Glomerular visceral epithelial cell (primary cell): ENCODE data around the gene FASN.

Source experiments
- DNase-seq: peaks from one replicate; pipeline ENCODE4 v3.0.0-alpha.2; 2016; ENCODE audit errors: extremely low spot score

The FASN gene

DNA sequence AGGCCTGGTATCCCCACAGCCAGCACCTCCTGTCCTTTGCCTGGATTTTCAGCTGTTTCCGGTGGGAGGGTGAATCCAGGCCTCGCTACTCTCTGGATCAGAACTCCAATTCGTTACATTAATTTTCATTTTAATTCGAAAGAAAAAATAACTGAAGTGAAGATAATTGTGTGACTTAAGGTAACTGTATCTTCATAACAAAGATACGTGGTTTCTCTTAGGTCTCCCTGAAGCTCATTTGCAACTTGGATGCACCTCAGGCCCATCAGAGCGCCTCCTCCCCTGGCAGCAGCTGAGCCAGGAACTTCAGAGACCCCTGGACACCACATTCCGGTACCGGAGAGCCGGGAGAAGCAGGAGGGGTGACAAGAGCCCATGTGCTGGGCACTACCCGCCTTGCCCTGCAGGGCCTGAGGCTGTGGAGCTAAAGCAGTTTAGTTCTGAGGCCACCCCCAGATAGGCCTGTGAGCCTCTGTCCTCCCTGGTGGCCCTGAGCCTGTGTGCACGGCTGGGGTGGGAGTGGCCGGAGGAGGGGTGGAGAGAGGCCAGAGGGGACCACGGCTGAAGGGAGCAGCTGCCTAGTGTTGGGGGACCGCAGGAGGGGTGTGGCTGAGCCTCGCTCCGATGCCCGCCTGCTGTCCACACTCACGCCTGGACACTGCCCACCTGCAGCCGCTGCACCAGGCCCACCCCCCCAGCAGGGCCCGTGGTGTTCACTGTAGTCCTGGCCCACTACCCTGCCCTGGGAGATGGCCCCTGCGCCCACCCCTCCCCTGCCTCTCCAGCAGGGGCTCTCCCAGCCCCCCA is 21.0 kb downstream of the FASN start:
- no peak for DNase-seq

DNA sequence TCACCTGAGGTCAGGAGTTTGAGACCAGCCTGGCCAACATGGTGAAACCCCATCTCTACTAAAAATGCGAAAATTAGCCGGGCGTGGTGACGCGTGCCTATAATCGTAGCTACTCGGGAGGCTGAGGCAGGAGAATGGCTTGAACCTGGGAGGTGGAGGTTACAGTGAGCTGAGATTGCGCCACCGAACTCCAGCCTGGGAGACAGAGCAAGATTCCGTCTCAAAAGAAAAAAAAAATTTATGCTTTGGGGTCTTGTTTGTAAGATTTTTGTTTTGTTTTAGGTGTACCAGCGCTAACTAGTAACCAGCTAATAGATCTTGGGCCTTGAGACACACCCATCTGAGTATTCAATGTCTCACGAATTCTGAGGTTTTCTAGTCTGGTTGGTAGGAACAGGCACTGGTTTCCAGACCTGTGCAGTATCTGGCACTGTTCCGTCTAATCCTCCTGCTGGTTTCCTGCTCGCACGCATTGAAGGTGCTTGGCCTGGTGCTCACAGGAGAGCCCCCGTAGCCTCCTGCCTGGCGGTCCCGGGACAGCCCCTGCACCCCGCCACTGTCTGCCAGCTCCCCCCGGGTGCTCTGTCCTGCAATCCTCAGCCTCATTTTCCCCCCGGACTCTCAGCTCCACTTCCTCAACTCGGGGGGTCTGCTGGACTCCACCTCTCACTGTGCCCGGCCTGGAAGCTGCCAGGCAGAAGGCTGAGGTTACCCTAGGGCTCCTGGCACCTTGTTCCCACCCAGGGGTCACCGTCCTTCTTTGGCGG is 21.8 kb downstream of the FASN start:
- no peak for DNase-seq

DNA sequence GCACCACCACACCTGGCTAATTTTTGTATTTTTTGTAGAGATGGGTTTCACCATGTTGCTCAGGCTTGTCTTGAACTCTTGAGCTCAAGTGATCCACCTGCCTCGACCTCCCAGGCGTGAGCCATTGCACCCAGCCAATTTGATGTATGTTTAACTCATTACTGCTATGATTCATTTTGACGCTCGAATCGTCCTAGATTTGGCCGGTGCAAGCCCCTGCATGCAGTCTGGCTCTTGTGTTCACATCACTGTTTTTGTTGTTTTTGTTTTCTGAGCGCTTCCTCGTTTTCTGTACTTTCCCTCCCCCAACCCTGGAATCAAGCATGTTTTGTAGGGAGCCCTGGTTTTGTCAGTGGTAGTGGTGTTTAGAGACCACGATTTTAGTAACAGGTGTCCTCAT is 24.6 kb downstream of the FASN start:
- DNase-seq = no peak

DNA sequence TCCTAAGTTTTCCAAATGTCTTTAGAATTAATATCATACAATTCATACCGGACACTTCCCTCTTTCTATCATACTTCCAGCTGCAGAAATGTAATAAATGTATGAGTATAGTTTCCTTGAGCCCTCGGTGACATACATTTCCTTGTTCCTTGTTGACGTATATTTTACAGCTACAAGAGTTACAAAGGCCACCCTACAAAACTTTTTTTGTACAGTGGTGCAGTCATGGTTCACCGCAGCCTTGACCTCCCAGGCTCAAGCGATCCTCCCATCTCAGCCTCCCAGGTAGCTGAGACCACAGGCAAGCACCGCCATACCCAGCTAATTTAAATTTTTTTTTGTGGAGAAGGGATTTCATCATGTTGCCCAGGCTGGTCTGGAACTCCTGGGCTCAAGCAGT is 25.2 kb downstream of the FASN start:
- no peak for DNase-seq

DNA sequence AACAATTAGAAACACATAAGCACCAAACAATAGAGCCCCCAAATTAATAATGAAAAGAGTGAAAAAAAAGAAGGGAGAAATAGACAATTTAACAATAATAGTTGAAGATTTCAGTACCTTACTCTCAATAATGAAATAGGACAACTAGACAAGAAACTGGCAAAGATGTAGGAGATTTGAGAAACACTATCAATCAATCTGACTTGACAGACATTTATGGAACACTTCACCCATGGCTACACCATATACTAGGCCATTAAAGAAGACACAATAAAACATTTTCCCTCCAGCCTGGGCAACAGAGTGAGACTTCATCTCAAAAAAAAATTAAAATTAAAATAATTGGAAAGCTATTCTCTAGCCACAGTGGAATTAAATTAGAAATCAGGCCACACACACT is 27.4 kb downstream of the FASN start:
- DNase-seq = no peak

DNA sequence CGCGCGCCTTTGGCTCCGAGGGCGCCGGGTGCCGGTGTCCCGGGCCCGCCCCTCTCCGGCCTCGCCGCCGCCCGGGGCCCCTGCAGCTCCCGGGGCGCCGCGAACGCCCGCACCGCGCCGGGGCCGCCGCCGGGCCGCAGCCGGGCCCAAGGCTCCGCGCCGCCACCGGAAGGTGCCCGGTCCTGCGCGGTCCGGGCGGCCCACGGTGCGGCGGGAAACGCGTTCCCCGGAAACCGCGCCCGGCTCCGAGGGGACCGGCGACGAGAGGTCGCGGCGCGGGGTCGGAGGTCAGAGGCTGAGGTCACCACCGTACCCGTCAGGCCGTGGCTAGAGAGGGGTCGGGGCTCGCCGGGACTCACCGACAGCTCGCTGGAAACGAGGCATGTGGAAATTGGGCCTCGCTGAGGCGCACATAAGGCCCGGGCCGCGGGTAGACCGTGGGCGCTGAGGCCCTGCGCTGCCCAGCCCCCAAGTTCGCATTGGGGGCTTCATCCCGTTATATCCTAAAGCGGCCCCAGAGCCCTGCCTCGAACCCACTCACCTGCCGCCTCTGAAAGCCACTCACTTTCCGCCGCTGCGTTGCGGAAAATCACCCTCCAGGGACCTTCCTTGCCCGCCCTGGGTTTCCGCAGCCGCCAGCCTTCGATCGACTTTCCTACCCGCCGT is 32.3 kb downstream of the FASN start, which contains the start of gene DUS1L:
Gene DUS1L (minus strand): TSS at position 167 of the 666 bp plus-strand sequence. CDS start 745 bp downstream, outside the sequence.
- peak; percentile 52 for DNase-seq

DNA sequence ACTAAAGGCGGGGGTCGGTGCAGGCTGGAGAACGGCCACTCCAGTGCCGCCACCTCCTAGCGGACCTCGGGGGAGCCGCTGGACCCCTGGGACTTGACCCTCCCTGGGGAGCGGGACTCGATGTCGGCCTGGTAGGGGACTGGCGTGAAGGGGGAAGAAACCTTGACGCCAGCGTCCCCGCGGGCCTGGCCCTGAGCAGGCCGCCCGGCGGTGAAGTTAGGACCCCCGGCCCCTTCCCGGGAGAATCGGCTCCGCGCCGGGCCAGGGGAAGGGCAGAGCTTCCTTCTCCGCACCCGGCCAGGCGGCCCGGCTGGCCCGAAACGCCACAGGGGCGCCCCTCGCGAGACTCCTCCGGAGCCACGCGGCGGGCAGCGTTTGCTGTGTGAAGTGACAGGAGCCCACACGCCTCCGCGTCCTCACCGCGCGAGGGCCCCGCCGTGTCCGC is 32.8 kb downstream of the FASN start:
- no peak for DNase-seq

DNA sequence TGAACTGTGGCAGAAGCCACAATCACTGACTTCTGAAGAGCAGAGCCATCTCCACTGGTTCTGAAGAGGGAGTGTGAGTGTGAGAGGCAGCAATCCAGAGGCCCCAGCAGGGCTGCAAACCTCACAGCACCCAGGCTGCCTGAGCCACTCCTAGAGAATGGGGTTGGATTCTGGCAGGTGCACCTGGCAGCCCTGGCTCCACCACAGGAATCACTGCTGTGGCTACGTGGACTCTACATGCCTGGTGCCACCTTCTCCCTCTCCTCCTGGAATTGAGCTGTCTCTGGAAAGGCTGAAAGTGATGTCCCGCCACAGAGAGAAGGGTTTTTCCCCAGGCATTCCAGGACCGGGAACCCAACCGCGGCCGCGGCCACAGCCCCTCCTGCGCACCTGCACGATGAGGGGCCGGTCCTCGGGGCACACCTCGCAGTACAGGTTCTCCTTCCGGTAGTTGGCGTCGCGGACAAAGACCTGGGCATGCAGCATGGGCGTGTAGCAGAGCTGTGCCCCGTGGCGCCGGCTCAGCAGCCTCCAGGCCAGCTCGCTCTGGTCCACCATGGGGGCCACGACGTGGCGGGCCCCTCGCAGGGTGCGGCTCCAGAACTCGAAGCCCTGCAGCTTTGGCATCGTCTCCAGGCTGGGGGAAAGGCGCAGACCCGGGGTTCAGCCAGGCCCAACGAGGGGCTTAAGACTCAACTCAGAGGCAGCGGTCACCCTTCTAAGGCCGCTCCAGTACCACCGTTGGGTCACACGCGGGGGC is 33.4 kb downstream of the FASN start:
- peak; percentile 46 for DNase-seq

DNA sequence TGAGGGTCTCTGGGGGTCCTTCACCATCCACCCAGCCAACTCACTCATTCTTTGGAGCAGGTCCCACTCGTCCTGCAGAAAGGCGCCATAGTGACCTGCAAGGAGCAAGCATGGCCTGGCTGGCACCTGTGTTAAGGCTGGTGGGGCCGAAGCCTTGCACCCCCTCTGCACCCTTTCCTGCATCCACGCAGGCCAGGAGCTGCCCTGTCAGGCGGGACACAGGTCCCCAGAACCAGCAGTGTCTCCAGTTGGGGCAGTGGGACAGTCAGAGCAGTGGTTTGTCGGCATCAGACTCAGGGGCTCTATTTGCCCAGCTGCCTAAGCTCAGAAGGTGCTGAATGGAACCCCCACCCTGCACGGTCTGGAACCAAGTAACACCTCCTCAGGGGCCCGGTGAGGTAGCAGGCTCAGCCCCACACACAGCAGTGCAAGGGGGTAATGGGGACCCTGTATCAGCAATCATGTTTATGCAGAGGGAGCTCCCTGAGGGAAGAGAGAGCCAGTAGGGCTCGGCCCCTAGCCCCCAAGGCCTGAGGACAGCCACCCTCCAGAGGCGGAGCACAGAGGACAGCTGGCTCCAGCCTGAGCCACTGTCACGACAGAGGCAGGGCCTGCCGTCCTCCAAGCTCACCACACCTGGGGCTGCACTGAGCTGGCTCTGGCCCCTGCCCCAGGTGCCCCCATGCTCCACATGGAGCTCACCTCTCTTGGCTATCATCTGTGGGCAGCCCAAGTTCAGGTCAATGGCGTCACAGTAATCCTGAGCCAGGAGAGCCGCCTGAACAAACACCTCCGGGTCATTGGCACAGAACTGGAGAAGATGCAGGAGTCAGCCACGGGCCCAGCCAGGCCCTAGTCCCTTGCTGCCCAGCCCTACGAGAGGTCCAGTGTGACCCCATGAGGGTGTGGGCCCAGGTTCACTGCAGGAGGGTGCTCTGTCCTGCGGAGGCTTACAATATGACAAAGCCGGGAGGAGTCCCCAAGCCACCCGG is 34.3 kb downstream of the FASN start:
- no peak for DNase-seq

DNA sequence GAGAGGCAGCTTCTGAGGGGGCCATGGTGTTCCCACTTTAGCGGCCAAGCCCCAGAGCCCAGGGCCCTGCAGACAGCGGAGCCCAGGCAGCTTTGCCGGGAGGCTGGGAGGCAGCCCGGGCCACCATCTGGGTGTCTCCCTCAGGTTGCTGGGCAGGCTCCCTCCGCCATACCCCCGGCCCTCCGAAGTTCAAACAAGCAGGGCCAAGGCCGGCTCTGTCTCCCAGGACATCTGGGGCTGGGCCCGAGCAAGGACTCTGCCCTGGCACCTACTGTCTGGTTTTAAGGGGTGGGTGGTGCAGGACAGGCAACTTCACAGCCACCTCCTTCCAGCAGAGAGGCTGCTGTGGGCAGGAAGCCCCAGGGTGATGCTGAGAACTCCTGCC is 35.1 kb downstream of the FASN start:
- DNase-seq = no peak

DNA sequence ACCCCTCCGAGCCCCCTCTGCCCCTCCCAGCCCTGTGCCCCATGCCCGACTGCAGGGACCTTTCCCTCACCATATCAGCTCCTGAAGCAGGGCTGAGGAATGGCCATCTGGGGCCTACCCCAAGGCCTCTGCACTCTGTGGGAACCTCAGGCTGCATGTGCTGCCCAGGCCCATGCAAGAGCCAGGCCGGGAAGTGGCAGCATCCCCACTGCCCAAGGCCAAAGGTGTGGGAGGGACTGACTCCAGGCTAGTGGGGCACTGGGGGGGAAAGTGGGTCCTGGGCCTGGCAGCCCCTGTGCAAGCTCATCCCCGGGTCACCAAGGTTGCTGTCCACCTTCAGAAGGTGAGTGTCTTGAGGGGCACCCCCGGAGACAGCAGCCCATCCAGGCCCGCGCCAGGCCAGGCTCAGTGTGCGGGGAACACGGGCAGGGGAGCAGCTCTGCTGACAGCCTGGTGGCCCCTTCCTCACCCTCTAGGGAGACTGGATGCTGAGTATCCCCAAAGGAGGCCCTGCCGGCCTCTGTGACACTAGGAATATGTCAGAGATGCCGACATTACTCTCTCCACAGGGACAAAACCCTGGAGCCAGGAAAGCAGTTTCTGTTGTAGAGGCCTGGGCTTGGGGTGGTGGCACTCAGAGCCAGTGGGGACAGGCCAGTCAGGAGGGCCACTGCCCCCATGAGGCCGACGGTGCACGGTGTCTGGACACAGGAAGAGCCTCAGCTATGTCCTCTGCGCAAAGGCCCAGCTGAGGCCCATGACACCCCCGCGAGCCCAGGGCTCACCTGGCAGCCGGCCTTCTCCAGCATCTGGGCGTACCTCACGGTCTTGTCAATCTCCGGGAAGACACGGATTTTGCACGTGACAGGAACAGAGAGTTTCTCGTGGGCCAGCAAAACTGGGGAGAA is 35.7 kb downstream of the FASN start:
- DNase-seq = no peak

DNA sequence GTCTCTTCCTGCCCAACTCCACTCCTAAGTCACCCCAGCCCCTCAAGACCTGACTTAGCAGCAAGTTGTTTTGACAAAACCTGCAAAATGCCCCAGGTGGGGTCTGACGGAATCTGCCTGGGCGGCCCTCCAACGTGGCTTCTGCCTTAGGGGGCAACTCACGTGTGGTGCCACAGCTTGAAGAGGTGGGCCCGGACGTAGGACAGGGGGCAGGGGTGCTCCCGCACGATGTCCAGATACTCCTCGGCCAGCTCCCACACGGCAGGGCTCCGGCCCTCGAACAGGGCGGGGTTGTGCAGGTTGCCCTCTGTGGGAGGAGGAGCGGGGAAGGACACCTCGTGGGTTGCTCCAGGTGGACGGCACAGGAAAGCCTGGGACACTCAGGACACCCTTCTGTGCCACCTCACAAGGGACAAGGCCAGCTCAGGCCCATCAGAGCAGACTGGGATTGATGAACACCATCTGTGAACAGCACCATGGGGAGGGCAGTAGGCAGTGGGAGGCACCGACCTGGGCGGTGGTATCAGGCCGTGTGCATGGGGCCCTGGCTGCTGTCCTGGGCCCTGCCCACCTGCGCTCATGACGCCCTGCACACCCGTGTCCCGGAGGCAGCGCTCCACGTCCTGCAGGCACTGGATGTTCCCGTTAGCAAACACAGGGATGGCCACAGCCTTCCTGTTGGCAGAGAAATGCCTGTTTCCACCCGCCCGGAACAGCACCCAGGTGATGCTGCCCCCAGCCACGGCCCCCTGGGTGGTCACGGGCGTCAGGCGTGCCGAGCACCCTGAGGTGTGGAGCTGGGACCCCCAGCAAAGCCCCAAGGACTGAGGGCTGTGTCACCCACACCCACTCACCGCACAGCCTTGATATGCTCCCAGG is 36.8 kb downstream of the FASN start:
- DNase-seq = no peak

DNA sequence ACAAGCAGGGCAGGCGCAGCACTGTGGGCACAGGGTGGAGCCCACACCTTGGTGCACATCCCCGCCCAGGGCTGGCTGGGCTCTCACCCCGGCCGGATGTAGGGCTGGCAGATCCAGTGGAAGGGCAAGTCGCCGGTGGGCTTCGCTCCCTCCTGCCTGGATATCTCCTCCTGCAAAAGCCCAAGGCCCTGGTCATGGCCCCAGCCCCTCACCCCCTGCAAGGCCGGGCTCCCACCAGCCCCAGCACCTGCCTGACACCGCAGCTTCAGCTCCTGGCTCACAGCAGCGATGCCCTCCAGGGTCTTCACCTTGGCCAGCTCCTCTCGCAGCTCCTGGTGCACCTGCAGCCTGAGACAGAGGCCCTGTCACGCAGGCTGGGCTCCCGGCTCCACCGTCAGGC is 37.4 kb downstream of the FASN start:
- DNase-seq = no peak

DNA sequence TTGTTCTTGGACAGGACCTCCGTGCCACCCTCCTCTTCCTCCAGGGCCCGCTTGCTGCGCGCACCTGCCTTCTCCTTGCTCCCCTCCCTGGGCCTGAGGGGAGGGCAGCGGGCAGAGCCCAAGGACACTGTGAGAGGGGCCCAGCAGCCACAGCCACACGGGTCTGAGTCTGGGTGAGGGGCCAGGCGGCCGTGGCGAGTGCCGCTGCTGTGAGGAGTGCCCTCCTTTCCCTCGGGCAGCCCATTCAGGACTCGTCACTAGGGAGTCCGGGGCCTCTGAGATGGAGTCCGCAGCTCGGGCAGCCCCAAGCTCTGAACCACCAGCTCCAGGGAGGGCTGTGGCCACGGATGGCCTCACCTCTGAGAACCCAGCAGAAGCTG is 38.0 kb downstream of the FASN start:
- no peak for DNase-seq

DNA sequence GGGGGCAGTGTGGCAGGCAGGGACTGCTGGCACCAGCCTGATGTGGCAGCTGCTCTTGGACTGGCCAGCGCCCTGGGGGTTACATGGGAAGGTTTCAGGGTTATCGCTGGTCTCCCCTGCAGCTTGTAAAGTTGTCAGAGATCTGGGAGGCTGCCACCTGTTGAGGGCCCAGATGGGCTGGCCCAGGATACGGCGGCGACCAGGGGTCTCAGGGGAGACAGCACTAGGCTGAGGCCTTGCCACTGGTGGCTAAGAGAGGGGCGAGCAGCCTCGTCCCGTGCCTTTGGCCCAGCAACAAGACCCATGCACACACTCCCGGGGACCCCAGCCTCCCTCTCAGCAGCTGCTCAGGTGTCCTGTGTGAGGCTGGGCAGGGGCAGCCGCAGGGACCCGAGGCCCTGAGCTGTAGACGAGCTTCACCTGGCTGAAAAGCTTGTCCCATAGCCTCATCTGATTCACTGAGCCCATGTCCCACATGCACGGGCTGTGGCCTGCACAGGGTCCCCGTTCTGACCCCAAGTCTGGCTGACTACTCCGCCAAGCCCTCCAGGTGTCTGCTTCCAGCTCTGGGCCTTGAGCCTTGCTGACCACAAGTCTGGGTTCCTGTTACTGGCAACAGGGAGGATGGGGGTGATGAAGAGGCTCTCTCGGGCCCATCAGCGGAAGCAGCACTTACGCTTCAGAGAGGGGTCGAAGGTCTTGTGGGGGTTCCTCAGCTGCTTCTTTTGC is 38.6 kb downstream of the FASN start:
- no peak for DNase-seq

DNA sequence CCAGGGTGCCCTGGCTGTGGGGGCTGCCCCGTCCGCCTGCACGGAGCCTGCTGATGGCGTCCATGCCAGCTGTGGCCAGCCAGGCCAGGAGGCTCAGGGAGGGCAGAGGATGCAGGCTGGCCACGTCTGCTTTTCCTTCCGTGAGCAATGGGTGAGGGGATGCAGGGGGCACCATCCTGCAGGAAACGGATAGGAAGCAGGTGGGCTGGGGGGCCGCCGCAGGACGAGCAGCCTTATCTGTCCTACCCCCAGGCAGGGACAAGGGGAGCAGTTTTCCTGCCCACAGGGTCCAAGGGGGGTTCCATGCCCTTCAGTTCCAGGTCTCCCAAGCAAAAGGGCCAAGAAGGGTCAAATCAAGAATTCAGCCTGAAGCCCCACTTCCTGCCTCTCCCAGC is 39.2 kb downstream of the FASN start:
- DNase-seq = no peak

DNA sequence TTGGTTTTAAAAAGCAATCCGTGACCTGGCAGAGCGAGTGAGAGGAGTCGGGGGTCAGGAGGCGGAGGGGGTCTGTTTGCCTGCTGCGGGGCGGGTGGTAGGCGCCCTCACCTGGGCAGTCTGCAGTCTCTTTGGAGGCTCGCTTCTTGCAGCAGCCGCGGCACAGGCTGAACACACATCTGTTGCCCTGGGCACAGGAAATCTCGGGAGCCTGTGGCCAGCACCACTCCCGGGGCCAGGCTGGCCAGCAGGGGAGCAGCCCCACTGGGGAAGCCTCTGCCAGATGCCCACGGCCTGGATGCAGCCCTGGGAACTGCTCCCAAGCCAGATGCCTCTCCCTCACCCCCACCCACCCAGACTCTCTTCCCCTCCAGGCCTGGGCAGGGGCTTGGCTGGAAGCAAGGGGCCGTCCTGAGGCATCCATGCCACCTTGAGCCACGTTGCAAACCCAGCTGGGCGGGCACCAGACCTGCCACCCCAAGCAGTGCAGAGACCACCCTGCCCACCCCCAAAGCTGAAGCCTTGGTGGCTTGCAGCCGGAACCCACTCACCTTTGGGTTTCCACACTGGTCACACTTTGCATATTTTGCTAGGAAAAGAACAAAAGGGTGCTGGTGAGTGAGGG is 39.7 kb downstream of the FASN start:
- no peak for DNase-seq
